ENCODE measurements around the gene TUBA4A. TPM values are rescaled to one million over a fixed set of nuclear protein-coding genes. Genes with fewer than 3 reads are reported as not detected.

Gene TUBA4A
- total and polyA plus RNA-seq, 9 of the 15 experiments (the other 6 are each of a cell fraction or from before 2014, with no cell fraction given): 25.1 to 174 (median 42.4) TPM

DNA sequence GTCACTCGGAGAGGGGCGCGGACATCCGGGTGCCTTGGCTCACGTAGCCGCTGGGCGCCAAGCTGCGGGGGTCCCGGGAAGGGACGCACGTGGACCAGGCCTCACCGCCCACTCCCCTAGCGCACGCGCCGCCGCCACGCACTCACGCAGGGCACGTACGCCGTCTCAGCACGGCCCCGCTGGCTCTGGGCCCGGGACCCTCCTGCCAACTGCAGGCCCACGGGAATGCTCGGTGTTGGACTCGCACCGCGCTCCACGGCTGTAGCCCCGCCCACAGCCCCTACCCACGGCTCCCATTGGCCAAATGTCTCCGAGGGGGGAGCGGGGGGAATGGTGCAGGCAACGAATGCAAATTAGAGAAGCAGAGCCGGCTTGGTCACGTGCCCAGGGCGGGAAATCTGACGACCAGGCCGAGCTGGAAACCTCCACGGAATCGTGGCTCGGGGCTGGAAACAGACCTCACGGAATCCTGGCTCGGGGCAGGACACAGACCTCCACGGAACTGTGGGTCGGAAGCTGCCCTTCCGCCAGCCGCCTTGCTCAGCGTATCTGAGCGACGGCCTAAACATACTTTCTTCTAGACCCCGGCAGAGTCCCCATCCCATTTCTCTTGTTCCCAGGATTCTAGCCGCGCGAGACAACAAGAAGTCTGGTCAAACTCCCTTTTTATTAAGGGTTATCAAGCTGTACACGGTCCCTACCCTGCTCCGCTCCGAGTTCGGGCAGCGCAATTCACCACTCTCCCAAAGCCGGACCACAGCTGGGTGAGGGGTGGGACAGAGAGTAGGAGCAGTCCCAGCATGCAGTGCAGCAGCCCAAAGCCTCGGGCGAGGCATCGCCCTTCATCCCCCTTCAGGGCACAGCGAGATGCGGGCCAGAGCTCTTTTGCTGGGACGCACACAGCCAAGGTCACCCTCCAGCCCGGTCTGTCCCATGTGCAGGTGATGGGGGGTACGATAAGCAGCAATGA lies 34.7 kb downstream of the TUBA4A start, which contains the start of gene ABCB6 (continued):
- TF ChIP-seq NR2C2 (CRISPR knock-in tag; IDR thresholded peaks at IDR 0.05): no peak
- no peak for TF ChIP-seq NR2C2 (tag; IDR thresholded peaks at IDR 0.05)
- TF ChIP-seq HINFP (tag; conservative IDR thresholded peaks at IDR 0.05; ENCODE audit: low read depth): no peak
- no peak for TF ChIP-seq ZKSCAN8 (CRISPR knock-in tag; IDR thresholded peaks at IDR 0.05)
- peak; percentile 34 for TF ChIP-seq PRPF4 (IDR thresholded peaks at IDR 0.05; ENCODE audit: insufficient read depth, low read depth, low read length, poor library complexity, severe bottlenecking)
- TF ChIP-seq NONO (IDR thresholded peaks at IDR 0.05; ENCODE audit: low read depth in 2 of 2, low read length in 1 of 2): peak in 1 of 2 experiments; percentile 71; a peak in 2 of 4 replicates
- TF ChIP-seq, protein P1, sequence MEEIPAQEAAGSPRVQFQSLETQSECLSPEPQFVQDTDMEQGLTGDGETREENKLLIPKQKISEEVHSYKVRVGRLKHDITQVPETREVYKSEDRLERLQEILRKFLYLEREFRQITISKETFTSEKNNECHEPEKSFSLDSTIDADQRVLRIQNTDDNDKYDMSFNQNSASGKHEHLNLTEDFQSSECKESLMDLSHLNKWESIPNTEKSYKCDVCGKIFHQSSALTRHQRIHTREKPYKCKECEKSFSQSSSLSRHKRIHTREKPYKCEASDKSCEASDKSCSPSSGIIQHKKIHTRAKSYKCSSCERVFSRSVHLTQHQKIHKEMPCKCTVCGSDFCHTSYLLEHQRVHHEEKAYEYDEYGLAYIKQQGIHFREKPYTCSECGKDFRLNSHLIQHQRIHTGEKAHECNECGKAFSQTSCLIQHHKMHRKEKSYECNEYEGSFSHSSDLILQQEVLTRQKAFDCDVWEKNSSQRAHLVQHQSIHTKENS (CRISPR knock-in tag; IDR thresholded peaks at IDR 0.05): no peak
- TF ChIP-seq NR2F6 (CRISPR knock-in tag; IDR thresholded peaks at IDR 0.05): no peak
- TF ChIP-seq, protein P2, sequence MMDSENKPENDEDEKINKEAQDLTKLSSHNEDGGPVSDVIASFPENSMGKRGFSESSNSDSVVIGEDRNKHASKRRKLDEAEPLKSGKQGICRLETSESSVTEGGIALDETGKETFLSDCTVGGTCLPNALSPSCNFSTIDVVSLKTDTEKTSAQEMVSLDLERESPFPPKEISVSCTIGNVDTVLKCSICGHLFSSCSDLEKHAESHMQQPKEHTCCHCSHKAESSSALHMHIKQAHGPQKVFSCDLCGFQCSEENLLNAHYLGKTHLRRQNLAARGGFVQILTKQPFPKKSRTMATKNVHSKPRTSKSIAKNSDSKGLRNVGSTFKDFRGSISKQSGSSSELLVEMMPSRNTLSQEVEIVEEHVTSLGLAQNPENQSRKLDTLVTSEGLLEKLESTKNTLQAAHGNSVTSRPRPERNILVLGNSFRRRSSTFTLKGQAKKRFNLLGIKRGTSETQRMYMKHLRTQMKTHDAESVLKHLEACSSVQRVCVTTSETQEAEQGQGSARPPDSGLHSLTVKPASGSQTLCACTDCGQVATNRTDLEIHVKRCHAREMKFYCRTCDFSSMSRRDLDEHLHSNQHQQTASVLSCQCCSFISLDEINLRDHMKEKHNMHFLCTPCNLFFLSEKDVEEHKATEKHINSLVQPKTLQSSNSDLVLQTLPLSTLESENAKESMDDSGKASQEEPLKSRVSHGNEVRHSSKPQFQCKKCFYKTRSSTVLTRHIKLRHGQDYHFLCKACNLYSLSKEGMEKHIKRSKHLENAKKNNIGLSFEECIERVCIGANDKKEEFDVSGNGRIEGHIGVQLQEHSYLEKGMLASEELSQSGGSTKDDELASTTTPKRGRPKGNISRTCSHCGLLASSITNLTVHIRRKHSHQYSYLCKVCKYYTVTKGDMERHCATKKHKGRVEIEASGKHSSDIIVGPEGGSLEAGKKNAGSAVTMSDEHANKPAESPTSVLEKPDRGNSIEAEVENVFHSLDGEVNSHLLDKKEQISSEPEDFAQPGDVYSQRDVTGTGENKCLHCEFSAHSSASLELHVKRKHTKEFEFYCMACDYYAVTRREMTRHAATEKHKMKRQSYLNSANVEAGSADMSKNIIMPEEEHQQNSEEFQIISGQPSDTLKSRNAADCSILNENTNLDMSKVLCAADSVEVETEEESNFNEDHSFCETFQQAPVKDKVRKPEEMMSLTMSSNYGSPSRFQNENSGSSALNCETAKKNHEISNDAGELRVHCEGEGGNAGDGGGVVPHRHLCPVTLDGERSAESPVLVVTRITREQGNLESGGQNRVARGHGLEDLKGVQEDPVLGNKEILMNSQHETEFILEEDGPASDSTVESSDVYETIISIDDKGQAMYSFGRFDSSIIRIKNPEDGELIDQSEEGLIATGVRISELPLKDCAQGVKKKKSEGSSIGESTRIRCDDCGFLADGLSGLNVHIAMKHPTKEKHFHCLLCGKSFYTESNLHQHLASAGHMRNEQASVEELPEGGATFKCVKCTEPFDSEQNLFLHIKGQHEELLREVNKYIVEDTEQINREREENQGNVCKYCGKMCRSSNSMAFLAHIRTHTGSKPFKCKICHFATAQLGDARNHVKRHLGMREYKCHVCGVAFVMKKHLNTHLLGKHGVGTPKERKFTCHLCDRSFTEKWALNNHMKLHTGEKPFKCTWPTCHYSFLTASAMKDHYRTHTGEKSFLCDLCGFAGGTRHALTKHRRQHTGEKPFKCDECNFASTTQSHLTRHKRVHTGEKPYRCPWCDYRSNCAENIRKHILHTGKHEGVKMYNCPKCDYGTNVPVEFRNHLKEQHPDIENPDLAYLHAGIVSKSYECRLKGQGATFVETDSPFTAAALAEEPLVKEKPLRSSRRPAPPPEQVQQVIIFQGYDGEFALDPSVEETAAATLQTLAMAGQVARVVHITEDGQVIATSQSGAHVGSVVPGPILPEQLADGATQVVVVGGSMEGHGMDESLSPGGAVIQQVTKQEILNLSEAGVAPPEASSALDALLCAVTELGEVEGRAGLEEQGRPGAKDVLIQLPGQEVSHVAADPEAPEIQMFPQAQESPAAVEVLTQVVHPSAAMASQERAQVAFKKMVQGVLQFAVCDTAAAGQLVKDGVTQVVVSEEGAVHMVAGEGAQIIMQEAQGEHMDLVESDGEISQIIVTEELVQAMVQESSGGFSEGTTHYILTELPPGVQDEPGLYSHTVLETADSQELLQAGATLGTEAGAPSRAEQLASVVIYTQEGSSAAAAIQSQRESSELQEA (IDR thresholded peaks at IDR 0.05; ENCODE audit: low read depth): no peak
- no peak for TF ChIP-seq FOXJ3 (CRISPR knock-in tag; IDR thresholded peaks at IDR 0.05)
- TF ChIP-seq CBX3 (IDR thresholded peaks at IDR 0.05; ENCODE audit: borderline replicate concordance in 1 of 2, low read length in 2 of 2): 0 out of 3 replicates have a peak, but pooled peaks of 1 of the 2 experiments have one; percentile 70
- TF ChIP-seq FUS (optimal IDR thresholded peaks at IDR 0.05; ENCODE audit: low read depth, low read length): peak; percentile 27
- TF ChIP-seq TCF7 (IDR thresholded peaks at IDR 0.05; ENCODE audit: borderline replicate concordance): no peak
- TF ChIP-seq LCOR (CRISPR knock-in tag; IDR thresholded peaks at IDR 0.05): peak; percentile 42; the same call in 1 of the 2 replicates
- TF ChIP-seq ZNF253 (CRISPR knock-in tag; conservative IDR thresholded peaks at IDR 0.05): no peak
- TF ChIP-seq MTA3 (IDR thresholded peaks at IDR 0.05; ENCODE audit: borderline replicate concordance): peak; percentile 74
